PC-3 (cell line): Measurements from ENCODE around the gene LRFN4.

Experiments used
- EZH2 ChIP-seq: fragments of 300-600 bp; sonication (generic); IDR thresholded peaks from one replicate; pipeline ENCODE4 v1.6.1; 2017; ENCODE audit warnings: antibody characterized with exemption, mild to moderate bottlenecking, low read length; ENCODE audit not compliant: unreplicated experiment
- EZH2phosphoT487 ChIP-seq: fragments of 300-600 bp; sonication (generic); IDR thresholded peaks from 2 replicates; pipeline ENCODE4 v1.6.1; 2018; ENCODE audit warnings: mild to moderate bottlenecking, antibody characterized with exemption, low read length, borderline replicate concordance
- TF ChIP-seq, protein P1 (sequence below): fragments of 300-600 bp; sonication (generic); conservative IDR thresholded peaks from 2 replicates; pipeline ENCODE4 v1.5.1; 2017; ENCODE audit warnings: antibody characterized with exemption, low read depth, mild to moderate bottlenecking, low read length

- TF ChIP-seq, protein P1, sequence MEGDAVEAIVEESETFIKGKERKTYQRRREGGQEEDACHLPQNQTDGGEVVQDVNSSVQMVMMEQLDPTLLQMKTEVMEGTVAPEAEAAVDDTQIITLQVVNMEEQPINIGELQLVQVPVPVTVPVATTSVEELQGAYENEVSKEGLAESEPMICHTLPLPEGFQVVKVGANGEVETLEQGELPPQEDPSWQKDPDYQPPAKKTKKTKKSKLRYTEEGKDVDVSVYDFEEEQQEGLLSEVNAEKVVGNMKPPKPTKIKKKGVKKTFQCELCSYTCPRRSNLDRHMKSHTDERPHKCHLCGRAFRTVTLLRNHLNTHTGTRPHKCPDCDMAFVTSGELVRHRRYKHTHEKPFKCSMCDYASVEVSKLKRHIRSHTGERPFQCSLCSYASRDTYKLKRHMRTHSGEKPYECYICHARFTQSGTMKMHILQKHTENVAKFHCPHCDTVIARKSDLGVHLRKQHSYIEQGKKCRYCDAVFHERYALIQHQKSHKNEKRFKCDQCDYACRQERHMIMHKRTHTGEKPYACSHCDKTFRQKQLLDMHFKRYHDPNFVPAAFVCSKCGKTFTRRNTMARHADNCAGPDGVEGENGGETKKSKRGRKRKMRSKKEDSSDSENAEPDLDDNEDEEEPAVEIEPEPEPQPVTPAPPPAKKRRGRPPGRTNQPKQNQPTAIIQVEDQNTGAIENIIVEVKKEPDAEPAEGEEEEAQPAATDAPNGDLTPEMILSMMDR: no peak
- TF ChIP-seq EZH2 (no peak), EZH2phosphoT487 (no peak)
Measured at GRCh38 chr11:66901964-66902390, 45.1 kb downstream of the LRFN4 start.
